B cell (primary cell): ENCODE measurements around the gene FAM120B. TPM values are rescaled to one million over a fixed set of nuclear protein-coding genes. Genes with fewer than 3 reads are reported as not detected.

Experiments used
- ATAC-seq: fragments of 200-7000 bp; cut with Tn5 transposase; one replicate; pipeline ENCODE4 v1.10.0; 2021; ENCODE audit warnings: low read depth, mild to moderate bottlenecking, moderate number of reproducible peaks, moderate library complexity
- CTCF ChIA-PET: fragments of 350-600 bp; sonication (Branson Sonifier 250); formaldehyde crosslinking; loops from one replicate; lab custom pipeline; 2021; ENCODE audit warnings: antibody characterized with exemption, inconsistent platforms; lab: Charles Lee
- POLR2A ChIA-PET: fragments of 350-600 bp; sonication (Branson Sonifier 250); formaldehyde crosslinking; loops from one replicate; lab custom pipeline; 2021; ENCODE audit warnings: antibody characterized with exemption; lab: Charles Lee
- DNase-seq: peaks from one replicate; pipeline ENCODE4 v3.0.0; 2013
- H2AFZ ChIP-seq: 2 replicates; pipeline ENCODE4 v1.6.1; 2012; ENCODE audit warnings: mild to moderate bottlenecking, low read depth, low read length; ENCODE audit not compliant: insufficient read depth, poor library complexity, severe bottlenecking
- H3K27ac ChIP-seq, 2 donors: 1 replicate in 1 of 2; 2 replicates in 1 of 2; pipeline ENCODE4 v1.5.1; 2012 to 2013; ENCODE audit warnings: low read length in 2 of 2, mild to moderate bottlenecking in 2 of 2, moderate library complexity in 1 of 2
- H3K27me3 ChIP-seq, 4 experiments: fragments of 200-600 bp in 1 of 4; sonication (generic) in 1 of 4; replicated peaks in 1 of 4; 1 replicate in 2 of 4; 2 replicates in 2 of 4; pipeline versions ENCODE4 v1.6.1 to v1.7.0; 2013 to 2016; ENCODE audit warnings: low read length in 3 of 4, mild to moderate bottlenecking in 2 of 4, mixed read lengths in 1 of 4, moderate library complexity in 1 of 4; ENCODE audit not compliant: insufficient read depth in 4 of 4, control insufficient read depth in 3 of 4; ENCODE audit errors: control extremely low read depth in 1 of 4
- H3K36me3 ChIP-seq, 2 experiments: replicated peaks in 1 of 2; 1 replicate in 1 of 2; 2 replicates in 1 of 2; pipeline versions ENCODE4 v1.6.1 to v1.7.1; 2013; ENCODE audit warnings: low read length in 1 of 2; ENCODE audit not compliant: insufficient read depth in 2 of 2, control insufficient read depth in 1 of 2; ENCODE audit errors: control extremely low read depth in 1 of 2, extremely low read depth in 1 of 2
- H3K4me1 ChIP-seq, 2 donors: fragments of 200-600 bp in 1 of 2; sonication (generic) in 1 of 2; 1 replicate in 1 of 2; 2 replicates in 1 of 2; pipeline versions ENCODE4 v1.5.1 to v1.6.1; 2013 to 2017; ENCODE audit warnings: low read length in 2 of 2; ENCODE audit not compliant: control insufficient read depth in 2 of 2, insufficient read depth in 2 of 2
- H3K4me2 ChIP-seq: replicated peaks from 2 replicates; pipeline ENCODE3; 2012; ENCODE audit warnings: mild to moderate bottlenecking, low read depth, low read length; ENCODE audit not compliant: poor library complexity, severe bottlenecking
- H3K4me3 ChIP-seq, 5 experiments: fragments of 200-600 bp in 1 of 5; sonication (generic) in 1 of 5; 1 replicate in 3 of 5; 2 replicates in 2 of 5; pipeline versions ENCODE4 v1.5.1 to v1.7.0; 2011 to 2016; ENCODE audit warnings: low read length in 4 of 5, mild to moderate bottlenecking in 4 of 5, low read depth in 2 of 5, control low read depth in 1 of 5, moderate library complexity in 1 of 5; ENCODE audit not compliant: insufficient read depth in 1 of 5; ENCODE audit errors: control extremely low read depth in 1 of 5, extremely low read depth in 1 of 5
- H3K79me2 ChIP-seq: fragments of 200-600 bp; sonication (generic); one replicate; pipeline ENCODE4 v1.6.0; 2016; ENCODE audit warnings: low read length; ENCODE audit not compliant: control insufficient read depth, insufficient read depth
- H3K9ac ChIP-seq: fragments of 200-600 bp; sonication (generic); 2 replicates; pipeline ENCODE4 v1.6.1; 2017; ENCODE audit warnings: mild to moderate bottlenecking, low read length, moderate library complexity
- H3K9me3 ChIP-seq, 3 donors: one replicate each; pipeline versions ENCODE4 v1.6.1 to v1.7.1; 2013; ENCODE audit warnings: low read length in 2 of 3; ENCODE audit not compliant: control insufficient read depth in 2 of 3, insufficient read depth in 1 of 3; ENCODE audit errors: control extremely low read depth in 1 of 3
- H4K20me1 ChIP-seq: 2 replicates; pipeline ENCODE4 v1.6.0; 2012; ENCODE audit warnings: mild to moderate bottlenecking, low read length; ENCODE audit not compliant: insufficient read depth, control insufficient read depth, poor library complexity, severe bottlenecking
- H3K27ac Mint-ChIP-seq: one replicate; pipeline ENCODE4 v1.8.0; 2021; ENCODE audit warnings: mixed read lengths
- H3K27me3 Mint-ChIP-seq: one replicate; pipeline ENCODE4 v1.8.0; 2021; ENCODE audit warnings: mixed read lengths
- H3K4me1 Mint-ChIP-seq: one replicate; pipeline ENCODE4 v1.8.0; 2021; ENCODE audit warnings: mixed read lengths
- H3K4me3 Mint-ChIP-seq: one replicate; pipeline ENCODE4 v1.8.0; 2021; ENCODE audit warnings: mixed read lengths
- H3K9me3 Mint-ChIP-seq: one replicate; pipeline ENCODE4 v1.8.0; 2022; ENCODE audit warnings: mixed read lengths; ENCODE audit not compliant: insufficient read depth
- CTCF ChIP-seq: fragments of 200-600 bp; IDR thresholded peaks from one replicate; pipeline ENCODE4 v1.8.0; 2022; ENCODE audit warnings: antibody characterized with exemption, mild to moderate bottlenecking
- EZH2 ChIP-seq: IDR thresholded peaks from 2 replicates; pipeline ENCODE4 v1.6.1; 2012; ENCODE audit warnings: borderline replicate concordance, low read depth, mild to moderate bottlenecking, moderate library complexity, low read length; ENCODE audit not compliant: insufficient read depth, poor library complexity, severe bottlenecking
- WGBS: methylation state at CpG from one replicate; pipeline ENCODE4 v1.1.5; 2013; ENCODE audit warnings: missing lambda C conversion rate; ENCODE audit not compliant: insufficient coverage; 5-methylcytosine and 5-hydroxymethylcytosine counted together
- intact Hi-C: fragments of 100-400 bp; cut with micrococcal nuclease; formaldehyde crosslinking; loops from one replicate; pipeline ENCODE4 v1.10.0; 2022
- polyA plus RNA-seq: library from polyadenylated mRNA; depleted of rRNA; stranded (reverse); fragments of >200 nt; gene quantifications from 2 replicates; pipeline ENCODE4 v1.2.3, GENCODE V29; 2012
- total RNA-seq, 2 donors: library from RNA; stranded (reverse); fragments of 120-200 nt in 1 of 2; gene quantifications; 1 replicate in 1 of 2; 2 replicates in 1 of 2; pipeline versions ENCODE4 v1.2.3 to v1.2.4, GENCODE V29; 2013 to 2022

FAM120B gene
- total and polyA plus RNA-seq, 2 donors (not counting 1 experiment from before 2014, with no cell fraction given), result 12.5 to 51.7 TPM

GRCh38 chr6:170259278-170259677 lies 47.3 kb upstream of the FAM120B start:
- Mint-ChIP-seq H3K4me3 (no peak overlapping the region), H3K4me1 (no peaks in the 10 kb centered on the region), H3K27me3 (peaks cover 23% of the 10 kb centered on the region), H3K9me3 (no peaks in the 10 kb centered on the region), H3K27ac (no peak overlapping the region)
- TF ChIP-seq EZH2 (no peak), CTCF (no peak)
- CTCF ChIA-PET, result no interaction called here
- Histone ChIP-seq H3K27me3 (peaks cover 0 to 17% (median 0%) of the 10 kb centered on the region in 4 experiments), H4K20me1 (no peaks in the 10 kb centered on the region), H3K9ac (no peak overlapping the region), H3K27ac (no peak overlapping the region), H3K9me3 (peaks cover 0 to 4% (median 0%) of the 10 kb centered on the region in 3 donors), H2AFZ (no peak overlapping the region), H3K79me2 (no peaks in the 10 kb centered on the region), H3K4me3 (no peak overlapping the region), H3K36me3 (no peaks in the 10 kb centered on the region), H3K4me1 (no peaks in the 10 kb centered on the region), H3K4me2 (no peak overlapping the region)
- no peak for ATAC-seq
- intact Hi-C loops, result no loop called here
- WGBS, result 89% methylated on average over 5 of the region's 5 CpGs
- POLR2A ChIA-PET, result no interaction called here
- no peak for DNase-seq

- H3K4me1 Mint-ChIP-seq, result no peaks in the 10 kb centered on the region
- Histone ChIP-seq H3K4me2 (no peak overlapping the region), H4K20me1 (no peaks in the 10 kb centered on the region), H3K27me3 (peaks cover 0 to 17% (median 0%) of the 10 kb centered on the region in 4 experiments), H3K36me3 (no peaks in the 10 kb centered on the region), H3K4me1 (no peaks in the 10 kb centered on the region), H3K79me2 (no peaks in the 10 kb centered on the region), H3K9me3 (peaks cover 0 to 4% (median 0%) of the 10 kb centered on the region in 3 donors), H3K27ac (no peak overlapping the region), H3K9ac (no peak overlapping the region), H2AFZ (no peak overlapping the region), H3K4me3 (no peak overlapping the region)
- DNase-seq (no peak), ATAC-seq (no peak)
- H3K27me3 Mint-ChIP-seq, result peaks cover 17% of the 10 kb centered on the region
- WGBS, result 83% methylated on average over 5 of the region's 7 CpGs
- intact Hi-C loops, result no loop called here
- POLR2A ChIA-PET, result no interaction called here
- no peaks in the 10 kb centered on the region for H3K9me3 Mint-ChIP-seq
- TF ChIP-seq EZH2 (no peak), CTCF (no peak)
- CTCF ChIA-PET, result no interaction called here
- no peak overlapping the region for H3K4me3 Mint-ChIP-seq
- H3K27ac Mint-ChIP-seq, result no peak overlapping the region
Observed at GRCh38 chr6:170260686-170261085, 45.9 kb upstream of the FAM120B start.
